GM21381 (cell line): Measurements from ENCODE around the gene AGBL4.

Experiments used
- ATAC-seq: cut with Tn5 transposase; IDR thresholded peaks from one replicate; pipeline ENCODE4 v1.9.1; 2021; ENCODE audit warnings: mild to moderate bottlenecking, moderate library complexity; ENCODE audit not compliant: unreplicated experiment

Gene AGBL4

DNA sequence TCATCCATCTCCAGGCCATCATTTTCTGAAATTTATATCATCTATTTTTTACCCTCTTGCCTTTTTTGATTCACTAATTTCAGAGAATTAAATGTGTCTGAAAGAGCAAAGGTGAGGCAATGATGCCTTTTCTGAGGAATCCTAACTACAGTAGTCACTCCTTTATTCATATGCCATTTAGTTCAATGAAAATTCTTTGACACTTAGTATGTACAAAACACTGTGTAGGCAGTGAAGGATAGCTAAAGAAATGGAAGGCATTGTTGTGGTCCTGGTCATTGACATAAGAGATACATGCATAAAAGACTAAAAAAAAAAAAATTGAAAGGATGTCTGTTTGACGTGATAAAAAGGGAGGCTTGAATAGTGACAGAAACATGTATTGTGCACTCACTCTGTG, 1075.2 kb downstream of the AGBL4 start:
- ATAC-seq, result no peak

DNA sequence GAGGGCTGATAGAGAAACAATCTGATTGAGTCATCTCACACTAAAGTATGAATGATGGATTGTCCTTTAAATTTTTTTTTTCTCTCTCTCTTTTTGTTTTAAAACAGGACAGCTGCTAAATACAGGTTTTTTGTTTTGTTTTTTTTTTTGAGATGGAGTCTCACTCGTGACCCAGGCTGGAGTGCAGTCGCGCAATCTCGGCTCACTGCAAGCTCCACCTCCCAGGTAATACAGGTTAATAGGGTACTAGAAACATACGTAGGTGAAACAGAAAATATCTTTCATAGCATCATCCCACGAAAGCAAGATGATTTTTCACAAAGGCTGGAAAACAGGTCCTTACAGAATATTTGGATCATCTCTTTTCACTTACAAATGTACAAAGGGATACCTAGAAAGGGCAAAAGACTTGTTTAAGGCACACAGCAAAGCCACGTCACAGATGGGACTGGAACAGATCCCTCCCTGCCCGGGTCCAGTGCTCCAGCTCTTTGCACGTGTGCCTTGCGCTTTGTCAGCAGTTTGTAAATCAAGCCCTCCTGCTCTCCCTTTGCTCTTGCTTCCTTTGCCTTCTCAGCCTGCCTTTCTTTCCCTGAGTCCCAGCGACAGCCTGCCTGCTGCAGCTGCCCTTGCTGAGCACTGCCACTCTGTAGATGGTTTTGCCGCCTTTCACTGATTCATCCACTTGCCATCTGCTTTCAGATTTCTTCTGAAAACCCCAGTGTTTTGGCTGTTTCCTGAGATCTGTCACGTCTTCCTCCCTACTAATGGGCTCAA, 1075.8 kb downstream of the AGBL4 start:
- no peak for ATAC-seq

- no peak for ATAC-seq
Measured at GRCh38 chr1:48946070-48946469, 1077.7 kb downstream of the AGBL4 start.

GRCh38 chr1:48944811-48945210, 1078.9 kb downstream of the AGBL4 start:
- ATAC-seq, result no peak

- ATAC-seq, result no peak
Measured at GRCh38 chr1:48943826-48944225, 1079.9 kb downstream of the AGBL4 start.

DNA sequence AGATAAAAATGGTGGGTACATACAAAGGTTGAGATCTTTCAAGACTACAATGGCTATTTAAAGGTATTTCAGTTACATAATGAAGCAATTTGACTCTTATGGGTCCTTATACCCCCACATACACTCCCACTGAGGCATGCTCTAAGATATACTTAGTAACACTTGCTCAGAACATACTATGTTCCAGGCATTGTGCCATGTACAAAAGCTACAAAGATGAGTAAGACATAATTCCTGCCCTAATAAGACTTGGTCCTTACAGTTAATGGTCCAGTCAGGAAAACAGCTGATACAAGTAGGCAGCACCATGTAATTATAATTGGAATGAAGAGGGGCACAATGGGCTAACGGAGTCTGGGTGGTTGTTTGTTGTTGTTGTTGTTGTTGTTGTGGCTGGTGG, 1080.4 kb downstream of the AGBL4 start:
- no peak for ATAC-seq

- no peak for ATAC-seq
Measured at GRCh38 chr1:48940962-48941732, 1082.6 kb downstream of the AGBL4 start.

DNA sequence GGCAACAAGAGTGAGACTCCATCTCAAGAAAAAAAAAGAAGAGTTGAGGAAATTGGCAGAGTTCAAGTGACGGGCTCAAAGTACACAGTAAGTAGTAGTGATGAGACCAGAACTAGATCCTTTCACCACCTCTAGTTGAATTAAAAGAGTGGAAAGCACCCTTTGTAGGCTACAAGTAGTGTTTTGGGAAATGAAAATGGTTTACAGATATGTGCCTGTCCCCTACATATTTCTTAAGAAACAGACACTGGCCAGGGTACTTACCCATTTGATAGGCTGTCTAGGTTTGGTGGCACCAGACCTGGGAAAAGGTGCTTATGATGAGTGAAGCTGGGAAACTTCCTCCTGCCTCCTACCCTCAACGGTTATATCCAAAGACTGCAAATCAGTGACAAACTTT, 1083.4 kb downstream of the AGBL4 start:
- no peak for ATAC-seq

GRCh38 chr1:48939828-48940227, 1083.9 kb downstream of the AGBL4 start:
- ATAC-seq, result no peak

- no peak for ATAC-seq
Measured at GRCh38 chr1:48939042-48939441, 1084.7 kb downstream of the AGBL4 start.

GRCh38 chr1:48937732-48938131, 1086.0 kb downstream of the AGBL4 start:
- ATAC-seq, result no peak

- no peak for ATAC-seq
Measured at GRCh38 chr1:48936436-48936835, 1087.3 kb downstream of the AGBL4 start.

GRCh38 chr1:48932366-48932765, 1091.4 kb downstream of the AGBL4 start:
- no peak for ATAC-seq

- no peak for ATAC-seq
Measured at GRCh38 chr1:48931506-48932192, 1092.1 kb downstream of the AGBL4 start.

DNA sequence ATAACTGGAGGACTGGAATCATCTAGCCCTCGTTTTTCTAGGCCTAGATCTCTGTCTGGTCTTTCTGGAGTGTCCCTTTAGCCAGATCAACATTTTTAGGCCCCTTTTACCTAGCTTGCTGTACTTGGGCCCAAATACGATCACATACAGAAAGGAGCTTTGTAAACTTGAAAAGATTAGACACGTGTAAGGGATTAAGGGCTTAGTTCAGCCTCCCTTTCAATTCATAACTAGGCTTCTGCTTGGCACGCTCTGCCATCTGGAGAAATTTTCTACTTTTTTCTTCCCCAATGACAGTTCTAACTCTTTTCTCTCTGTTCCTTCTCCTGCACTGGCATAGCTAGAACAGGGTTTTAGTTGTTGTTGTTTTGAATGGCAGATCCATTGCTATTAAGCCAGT, 1093.7 kb downstream of the AGBL4 start:
- ATAC-seq, result no peak

DNA sequence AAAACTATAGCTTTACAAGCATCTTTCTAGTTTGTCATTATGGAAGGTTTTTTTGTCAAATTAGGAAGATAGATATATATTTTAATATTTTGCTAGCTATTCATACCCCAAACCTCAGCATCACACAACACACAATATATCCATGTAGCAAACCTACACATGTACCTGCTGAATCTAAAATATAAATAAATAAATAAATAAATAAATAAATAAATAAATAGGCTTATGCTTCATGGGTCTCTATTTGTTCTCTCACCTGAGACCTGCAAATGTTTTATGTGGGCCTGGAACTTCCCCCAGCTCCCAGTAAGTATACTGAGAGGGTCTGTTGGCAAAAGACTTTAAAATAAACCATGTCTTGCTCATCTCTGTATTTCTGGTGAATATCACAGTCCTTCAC, 1099.7 kb downstream of the AGBL4 start:
- ATAC-seq, result no peak

- ATAC-seq, result no peak
Measured at GRCh38 chr1:48923116-48923515, 1100.6 kb downstream of the AGBL4 start.

GRCh38 chr1:48920851-48921250, 1102.9 kb downstream of the AGBL4 start:
- no peak for ATAC-seq

GRCh38 chr1:48917901-48918603, 1105.7 kb downstream of the AGBL4 start:
- ATAC-seq, result no peak

DNA sequence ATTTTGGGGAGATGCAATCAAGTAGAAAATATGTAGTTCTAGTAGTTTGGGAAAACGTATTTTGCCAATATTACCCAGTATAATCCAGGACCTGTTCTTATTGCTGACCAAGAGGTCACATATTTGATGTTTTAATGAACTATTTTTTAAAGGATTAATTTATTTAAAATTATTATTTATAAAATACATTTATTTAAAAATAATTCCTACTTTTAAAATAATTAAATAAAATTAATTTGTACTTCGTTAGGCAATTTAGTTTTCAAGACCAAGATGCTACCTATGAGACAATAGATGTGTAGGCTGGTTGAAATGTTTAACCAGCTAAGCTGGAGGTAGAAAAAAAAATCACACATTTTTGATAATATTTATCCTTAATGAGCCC, 1106.7 kb downstream of the AGBL4 start:
- ATAC-seq, result no peak
